ENCODE results near the gene PTPRS.
A peak's percentile ranks its signal among the peaks of the same experiment; 100 is the strongest.

The PTPRS gene

DNA sequence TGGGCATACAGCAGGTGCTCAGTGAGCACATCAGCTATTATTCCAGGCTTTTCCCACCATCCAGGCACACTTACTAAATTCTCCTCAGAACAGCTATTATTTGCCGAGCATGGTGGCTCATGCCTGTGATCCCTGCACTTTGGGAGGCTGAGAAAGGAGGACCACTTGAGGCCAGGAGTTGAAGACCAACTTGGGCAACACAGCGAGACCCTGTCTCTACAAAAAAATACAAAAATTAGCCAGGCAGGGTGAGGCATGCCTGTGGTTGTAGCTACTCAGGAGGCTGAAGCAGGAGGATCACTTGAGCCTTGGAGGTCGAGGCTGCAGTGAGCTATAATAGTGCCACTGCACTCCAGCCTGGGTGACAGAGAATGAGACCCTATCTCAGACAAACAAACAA, 35.4 kb downstream of the PTPRS start:
- no peak for DNase-seq

DNA sequence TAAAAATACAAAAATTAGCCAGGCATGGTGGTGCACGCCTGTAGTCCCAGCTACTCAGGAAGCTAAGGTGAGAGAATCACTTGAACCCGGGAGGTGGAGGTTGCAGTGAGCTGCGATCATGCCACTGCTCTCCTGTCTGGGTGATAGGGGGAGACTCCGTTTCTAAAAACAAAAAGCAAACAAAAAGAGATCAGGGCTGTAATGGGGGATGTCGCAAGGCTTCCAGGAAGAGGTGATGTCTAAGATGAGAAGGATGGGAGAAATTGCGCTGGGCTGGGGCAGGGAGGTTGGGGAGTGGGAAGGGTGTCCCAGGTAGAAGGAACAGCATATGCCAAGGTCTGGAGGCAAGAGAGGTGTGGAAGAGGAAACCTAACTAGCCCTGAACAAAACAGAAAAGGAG, 36.1 kb downstream of the PTPRS start:
- DNase-seq, result no peak

DNA sequence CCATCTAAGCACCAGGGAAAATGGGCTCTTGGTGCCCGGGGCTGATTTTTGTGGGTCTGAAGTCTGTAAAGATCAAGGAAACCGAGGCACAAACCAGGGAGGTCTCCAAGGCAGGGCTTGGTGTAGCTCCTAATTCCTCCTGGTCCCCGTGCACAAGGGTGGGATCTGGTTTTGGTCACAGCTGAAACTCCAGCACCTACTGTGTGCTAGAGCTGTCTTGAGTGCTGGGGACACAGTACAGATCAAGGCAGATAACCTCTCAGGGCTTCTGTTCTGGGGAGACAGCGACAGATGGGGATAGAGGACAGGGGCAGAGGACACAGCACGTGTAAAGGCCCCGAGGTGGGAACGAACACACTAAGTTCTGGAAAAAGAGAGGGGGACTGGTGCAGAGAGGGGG, 37.4 kb downstream of the PTPRS start:
- no peak for DNase-seq

DNA sequence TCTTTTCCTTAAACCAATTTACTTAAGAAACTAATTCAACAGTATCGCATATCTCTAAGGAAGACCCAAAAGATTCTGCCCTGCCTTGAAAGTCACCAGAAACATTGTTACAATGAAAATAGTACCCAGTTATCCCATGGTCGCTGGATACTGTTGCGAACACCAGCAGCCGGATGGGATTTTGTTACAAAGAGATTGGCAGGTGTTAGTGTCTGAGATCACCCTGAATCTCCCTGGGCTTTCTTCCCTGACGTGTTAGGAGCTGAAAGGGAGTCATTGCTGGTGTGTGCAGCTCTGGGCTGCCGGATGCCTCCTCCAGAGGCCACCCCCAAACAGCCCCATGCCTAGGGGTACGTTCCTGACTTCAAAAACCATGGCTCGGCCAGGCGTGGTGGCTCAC, 38.2 kb downstream of the PTPRS start:
- DNase-seq, result no peak

DNA sequence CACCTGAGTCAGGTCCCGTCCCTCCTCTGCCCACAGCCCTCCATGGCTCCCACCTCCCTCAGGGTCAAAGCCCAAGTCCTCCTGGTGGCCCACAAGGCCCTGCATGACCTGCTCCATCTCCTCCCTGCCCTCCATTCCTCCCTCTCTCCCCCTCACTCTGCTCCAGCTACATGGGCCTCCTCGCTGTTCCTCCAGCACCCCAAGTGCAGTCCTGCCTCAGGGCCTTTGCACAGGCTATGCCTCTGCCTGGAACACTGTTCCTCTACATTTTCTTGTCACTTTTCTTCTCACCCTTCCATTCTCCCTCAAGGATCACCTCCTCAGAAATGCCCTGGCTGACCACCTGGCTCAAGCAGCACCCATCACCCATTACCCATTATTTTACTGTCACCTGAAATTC, 41.5 kb downstream of the PTPRS start:
- no peak for DNase-seq

DNA sequence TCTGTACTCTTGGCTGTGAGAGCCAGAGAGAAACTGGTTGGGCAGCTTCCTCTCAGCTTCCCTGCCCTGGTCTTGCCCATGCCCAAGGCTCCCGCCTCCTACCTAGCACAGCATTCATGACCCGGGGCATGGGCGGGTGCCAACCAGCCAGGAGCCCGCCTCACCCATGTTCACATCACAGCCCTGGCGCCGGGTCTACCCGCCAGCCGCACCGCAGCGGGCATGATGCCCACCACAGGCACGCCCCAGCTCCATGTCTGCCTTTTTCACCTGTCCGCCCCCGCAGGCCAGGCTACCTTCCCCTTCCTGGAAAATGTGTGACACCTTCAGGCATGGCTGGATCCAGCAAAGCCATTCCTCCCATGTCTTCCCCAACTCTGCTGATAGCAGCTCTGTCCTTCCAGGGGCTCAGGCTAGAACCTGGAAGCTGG, 42.1 kb downstream of the PTPRS start:
- DNase-seq, result no peak

DNA sequence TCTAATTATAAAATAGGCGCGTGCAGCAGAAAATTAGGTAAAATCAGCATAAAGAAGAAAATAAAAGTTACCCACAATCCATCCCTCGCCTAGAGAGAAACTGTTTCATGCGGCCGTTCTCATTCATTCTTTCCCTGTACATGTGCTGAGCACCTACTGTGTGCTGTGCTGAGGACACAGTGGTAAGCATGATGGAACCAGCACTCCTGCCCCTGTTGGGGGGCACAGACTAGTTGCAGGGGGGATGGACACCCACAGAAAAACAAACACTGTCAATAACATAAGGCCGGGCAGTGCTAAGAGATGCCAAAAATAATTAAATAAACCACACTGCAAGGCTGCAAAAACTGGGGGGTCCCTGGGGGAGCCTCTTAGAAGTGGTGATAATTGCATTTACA, 43.3 kb downstream of the PTPRS start:
- no peak for DNase-seq

DNA sequence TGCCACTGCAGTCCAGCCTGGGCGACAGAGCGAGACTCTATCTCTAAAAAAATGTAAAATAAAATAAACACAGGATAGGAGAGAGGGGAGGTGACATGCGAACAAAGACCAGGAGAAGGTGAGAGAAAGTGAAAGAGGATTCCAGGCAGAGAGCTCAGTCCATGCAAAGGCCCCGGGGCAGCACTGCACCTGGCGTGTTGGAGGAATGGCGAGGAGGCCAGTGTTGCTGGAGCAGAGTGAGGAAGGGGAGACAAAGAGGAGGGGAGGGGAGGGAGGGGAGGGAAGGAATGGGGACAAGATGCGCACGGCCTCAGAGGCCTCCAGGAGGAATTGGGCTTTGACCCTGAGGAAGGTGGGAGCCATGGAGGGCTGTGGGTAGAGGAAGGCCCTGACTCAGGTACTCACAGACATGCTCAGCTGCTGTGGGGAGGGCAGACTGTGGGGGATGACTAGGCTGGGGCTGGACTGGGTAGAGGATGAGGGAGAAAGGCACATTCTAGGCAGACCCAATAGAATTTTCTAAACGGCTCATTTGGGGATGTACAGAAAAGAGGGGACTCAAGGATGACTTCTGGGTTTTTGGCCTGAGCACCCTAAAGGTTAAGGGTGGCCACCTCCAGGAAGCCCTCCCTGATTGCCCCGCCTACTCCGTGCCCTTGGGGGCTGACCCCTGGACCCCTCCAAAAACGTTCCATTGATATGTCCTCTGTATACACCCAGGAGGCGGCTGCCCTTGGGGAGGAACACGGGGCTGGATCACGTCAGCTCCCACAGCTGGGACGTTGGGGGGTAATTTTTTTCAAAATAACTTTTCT, 43.9 kb downstream of the PTPRS start:
- DNase-seq, result no peak

DNA sequence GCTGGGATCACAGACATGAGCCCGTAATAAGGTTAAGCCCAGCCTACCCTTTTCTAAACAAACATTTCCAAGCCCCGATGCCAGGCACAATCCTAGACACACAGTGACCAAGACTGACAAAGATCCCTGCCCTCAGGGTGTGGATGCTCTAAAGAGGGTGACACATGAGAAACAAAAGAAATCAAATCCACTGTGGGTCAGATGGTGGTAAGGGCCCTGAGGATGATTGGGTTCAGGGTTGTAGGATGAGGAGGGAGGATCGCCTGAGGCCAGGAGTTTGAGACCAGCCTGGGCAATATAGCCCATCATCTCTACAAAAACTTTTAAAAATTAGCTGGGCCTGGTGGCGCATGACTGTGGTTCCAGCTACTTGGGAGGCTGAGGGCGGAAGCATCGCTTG, 44.6 kb downstream of the PTPRS start:
- DNase-seq, result no peak

DNA sequence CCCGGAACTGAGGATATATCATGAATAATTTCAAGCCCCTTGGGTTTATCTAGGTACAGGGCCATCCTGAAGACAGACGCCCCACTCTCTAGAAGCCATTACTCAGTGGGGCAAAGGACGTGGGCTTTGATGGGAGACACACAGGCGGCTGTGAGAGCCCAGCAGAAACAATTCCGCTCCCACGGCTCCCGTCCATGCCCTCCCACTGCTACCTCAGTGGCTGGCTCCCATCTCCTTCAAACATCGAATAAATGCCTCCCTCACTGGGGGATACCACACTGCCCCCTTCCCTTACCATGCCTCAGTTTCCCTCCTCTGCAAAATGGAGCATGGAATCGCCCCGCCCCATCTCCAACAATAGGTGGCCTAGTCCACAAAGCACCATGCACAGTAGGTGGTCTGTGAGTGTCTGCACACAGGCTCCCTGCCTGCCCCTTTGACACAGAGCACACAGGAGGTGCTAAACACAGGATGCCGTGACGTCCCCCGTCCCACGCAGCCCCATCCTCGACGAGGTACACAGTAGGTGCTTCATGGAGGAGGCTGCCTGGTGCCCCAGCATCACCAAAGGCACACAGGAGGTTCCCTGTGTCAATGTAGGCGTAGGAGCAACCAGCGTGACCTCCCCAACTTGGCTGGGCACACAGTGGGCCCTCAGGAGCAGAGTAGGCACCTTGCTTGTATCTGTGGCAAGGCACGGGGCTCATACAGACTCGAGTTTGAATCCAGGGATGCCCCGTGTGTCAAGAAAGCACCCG, 46.0 kb downstream of the PTPRS start:
- no peak for DNase-seq

DNA sequence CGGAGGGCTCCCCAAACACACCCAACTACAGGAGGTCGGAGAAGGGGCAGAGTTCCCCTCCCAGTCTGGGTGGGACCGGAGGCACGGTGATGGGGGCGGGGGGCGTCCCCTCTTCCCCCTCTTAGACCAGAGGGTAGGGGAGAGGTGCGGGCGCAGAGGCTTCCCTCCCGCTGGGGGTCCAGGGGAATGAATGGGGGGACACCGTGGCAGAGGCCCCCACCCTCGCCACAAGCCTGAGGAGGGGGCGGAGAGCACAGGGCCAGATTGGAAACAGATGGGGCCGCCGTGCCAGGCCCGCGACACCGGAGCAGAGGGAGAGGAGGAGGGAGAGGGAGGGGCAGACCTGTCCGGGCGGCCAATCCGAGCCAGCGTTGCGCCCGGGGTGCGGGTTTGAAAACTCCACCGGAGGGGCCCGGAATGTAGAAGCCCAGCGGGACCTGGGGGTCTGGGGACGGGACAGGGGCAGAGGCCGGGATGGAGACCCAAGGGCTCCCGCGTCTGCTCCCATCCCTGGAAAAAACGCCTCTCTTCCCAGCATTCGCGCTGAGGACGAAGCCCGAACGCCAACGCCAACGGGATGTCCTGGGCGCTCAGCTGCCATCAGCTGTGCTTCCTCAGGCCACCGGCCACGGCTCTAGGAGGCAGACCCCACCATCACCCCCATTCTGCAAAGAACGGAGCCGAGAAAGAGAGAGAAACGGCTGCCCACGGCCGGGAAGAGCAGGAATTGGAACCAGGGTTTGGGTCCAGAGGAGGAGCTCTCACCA, 46.8 kb downstream of the PTPRS start:
- DNase-seq, result no peak

DNA sequence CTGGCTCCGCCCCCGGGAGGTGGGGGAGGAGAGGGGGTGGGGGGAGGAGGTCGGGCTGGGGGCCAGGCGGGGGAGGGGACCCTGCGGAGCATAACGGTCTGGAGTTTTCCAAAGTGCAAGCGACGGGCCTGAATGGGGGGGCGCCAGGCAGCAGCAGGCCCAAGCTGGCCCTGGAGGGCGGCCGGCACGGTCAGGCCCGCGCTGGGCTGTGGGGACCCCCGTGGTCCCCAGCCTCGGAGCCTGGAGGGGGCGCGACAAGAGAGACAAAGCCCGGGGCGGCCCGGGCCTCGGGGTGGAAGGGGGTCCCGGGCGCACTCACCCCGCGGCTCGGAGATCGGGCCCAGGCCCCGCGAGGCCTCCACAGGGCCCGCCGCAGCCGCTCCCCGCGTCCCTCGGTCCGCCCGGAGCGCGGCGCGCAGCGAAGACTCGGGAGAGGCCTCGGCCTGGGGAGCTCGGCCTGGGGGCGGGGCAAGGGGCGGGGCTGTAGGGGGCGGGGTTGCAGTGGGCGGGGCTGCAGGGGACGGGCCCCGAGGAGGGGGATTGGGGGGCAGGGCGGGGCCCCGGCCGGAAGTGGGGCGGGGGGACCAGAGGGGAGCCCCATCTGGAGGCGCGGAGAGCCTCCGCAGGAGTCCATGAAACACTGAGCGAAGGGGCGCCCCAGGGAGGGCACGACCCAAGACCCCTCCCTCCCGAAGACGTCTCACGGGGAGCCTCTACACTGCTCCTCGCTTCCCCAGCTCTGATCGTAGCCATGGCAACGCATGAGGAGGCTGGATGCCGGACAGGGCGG, 47.6 kb downstream of the PTPRS start:
- DNase-seq, result peak in 3 of 5 donors; percentile 13 to 25 (median 22)

DNA sequence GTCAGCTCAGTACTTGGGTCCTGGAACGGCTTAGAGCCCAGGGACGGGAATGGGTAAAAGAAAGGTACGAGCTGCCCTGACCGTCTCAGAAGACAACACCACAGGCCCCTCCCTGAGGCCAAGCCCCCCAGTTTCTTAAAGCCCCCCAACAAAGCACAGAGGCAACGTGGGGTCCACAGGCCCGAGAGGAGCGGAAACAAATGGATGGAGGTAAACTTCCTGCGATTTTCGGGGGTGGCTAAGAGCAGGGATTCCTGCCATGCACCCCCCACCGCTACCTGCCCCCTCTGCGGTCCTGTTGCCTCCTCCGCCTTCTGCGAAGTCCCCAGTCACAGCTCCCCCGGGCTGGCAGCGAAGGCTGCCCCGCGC, 48.2 kb downstream of the PTPRS start:
- no peak for DNase-seq

DNA sequence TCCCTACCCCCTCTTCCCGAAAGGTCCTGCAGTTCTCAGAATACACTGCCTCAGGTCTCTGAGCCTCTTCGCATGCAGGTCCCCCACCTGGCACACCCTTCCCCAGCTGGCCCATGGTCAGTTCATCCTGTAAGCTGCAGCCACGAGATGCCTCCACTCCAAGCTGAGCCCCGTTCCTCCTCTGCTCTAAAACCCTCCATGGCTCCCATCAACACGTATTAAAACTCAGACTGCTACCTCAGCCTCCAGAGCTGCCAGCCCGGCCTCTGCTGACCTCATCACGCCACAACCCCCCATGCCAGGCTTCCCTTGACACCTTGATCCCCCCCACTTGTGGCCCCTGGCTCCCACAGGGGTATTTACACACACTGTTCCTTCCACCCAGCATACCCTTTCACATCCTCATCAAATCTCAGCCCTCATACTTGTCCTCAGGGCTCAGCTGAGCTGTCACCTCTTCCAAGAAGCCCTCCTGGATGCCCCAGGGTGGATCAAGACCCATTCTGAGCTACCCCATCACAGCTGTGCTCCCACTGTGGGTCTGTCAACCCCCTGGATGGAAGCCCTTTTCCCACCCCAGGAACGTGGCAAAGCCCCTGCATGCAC, 48.9 kb downstream of the PTPRS start:
- no peak for DNase-seq
